ENCODE measurements around the gene YAP1. TPM values are rescaled to one million over a fixed set of nuclear protein-coding genes. Genes with fewer than 3 reads are reported as not detected.

Gene YAP1
- total and polyA plus RNA-seq, 2 of the 4 experiments (the other 2 are of a cell fraction) = 121 to 251 TPM

- DNase-seq (peak; percentile 94), ATAC-seq (ENCODE audit: low read depth) (peak; percentile 33)
- peak overlapping the region; percentile 75 for H2AFZ ChIP-seq (replicated peaks; ENCODE audit: low read length, poor library complexity)
- H3K9ac ChIP-seq (ENCODE audit: low read depth, low read length) = peak overlapping the region; percentile 96
- H3K14ac ChIP-seq (replicated peaks; ENCODE audit: low read depth, low read length) = peak overlapping the region; percentile 99
- H4K20me1 ChIP-seq (ENCODE audit: insufficient read depth, low read length) = peaks cover 11% of the 10 kb centered on the region; the same call in 1 of the 2 replicates
- H2BK5ac ChIP-seq (ENCODE audit: low read depth, low read length, poor library complexity, severe bottlenecking) = peak overlapping the region; percentile 97
- H3K4me2 ChIP-seq (ENCODE audit: low read depth, low read length) = peak overlapping the region; percentile 100
- peak overlapping the region; percentile 97 for H3K56ac ChIP-seq (ENCODE audit: extremely low read depth, insufficient read depth, low read length)
- peak overlapping the region; percentile 96 for H4K5ac ChIP-seq (ENCODE audit: low read depth, low read length)
- H3K4me1 ChIP-seq (ENCODE audit: control insufficient read depth, insufficient read depth, low read length) = peaks cover 10% of the 10 kb centered on the region
- whole genome bisulfite sequencing, 2 experiments (ENCODE audit: extremely low coverage in 2 of 2, insufficient read length in 1 of 2) = no CpG with 5 or more reads among the region's 20 CpGs
- peak overlapping the region; percentile 97 for H3K23ac ChIP-seq (ENCODE audit: low read depth, low read length)
- peak overlapping the region; percentile 89 for H3K4me3 ChIP-seq (ENCODE audit: insufficient read depth, low read depth, low read length)
- TF ChIP-seq FOS (IDR thresholded peaks at IDR 0.05; ENCODE audit: low read depth, low read length) (peak; percentile 82), CEBPB (IDR thresholded peaks at IDR 0.05; ENCODE audit: low read depth, low read length) (peak; percentile 55), BHLHE40 (IDR thresholded peaks at IDR 0.05; ENCODE audit: low read depth, low read length) (peak; percentile 27), RCOR1 (IDR thresholded peaks at IDR 0.05; ENCODE audit: insufficient replicate concordance, low read length) (no peak), MAZ (IDR thresholded peaks at IDR 0.05; ENCODE audit: borderline replicate concordance, low read depth, low read length) (no peak), POLR2A (IDR thresholded peaks at IDR 0.05; ENCODE audit: low read depth, low read length) (peak; percentile 84)
- H2BK15ac ChIP-seq (ENCODE audit: low read depth, low read length) = peak overlapping the region; percentile 55; the same call in 2 of the 3 replicates
- POLR2A ChIA-PET (ENCODE audit: unreplicated experiment) = no interaction called here
- in situ Hi-C loops (cut with MboI; ENCODE audit: low sequenced_read_pairs) = no loop called here
- TSS peak; percentile 55 for BruUV-seq (replicated peaks)
- H3K4ac ChIP-seq (ENCODE audit: low read depth, low read length) = peak overlapping the region; percentile 99
- peaks cover 0 to 23% of the 10 kb centered on the region in 2 experiments; a peak in 2 of 4 replicates for H3K79me1 ChIP-seq (ENCODE audit: low read depth in 1 of 2, low read length in 2 of 2)
- H2AK5ac ChIP-seq (ENCODE audit: low read depth, low read length) = peak overlapping the region; percentile 47
- peak overlapping the region; percentile 87 for H4K91ac ChIP-seq (ENCODE audit: insufficient read depth, low read depth, low read length)
- H4K8ac ChIP-seq (ENCODE audit: low read depth in 2 of 2, low read length in 2 of 2) = peak overlapping the region; percentile 73 to 93
- H3K27ac ChIP-seq (ENCODE audit: insufficient read depth, low read length) = peak overlapping the region; percentile 100
- dilution Hi-C loops (cut with HindIII; ENCODE audit: low sequenced_read_pairs, unreplicated experiment) = no loop called here
- peak overlapping the region; percentile 95 for H2BK120ac ChIP-seq (ENCODE audit: low read depth, low read length)
- H3K9me3 ChIP-seq (ENCODE audit: control insufficient read depth, insufficient read depth, low read length) = no peaks in the 10 kb centered on the region
- H3K27me3 ChIP-seq (ENCODE audit: control insufficient read depth, insufficient read depth, low read length) = no peaks in the 10 kb centered on the region
- H3K9me1 ChIP-seq (ENCODE audit: insufficient read depth, low read length) = no peaks in the 10 kb centered on the region; the same call in 1 of the 2 replicates
- peak overlapping the region; percentile 94 for H2AK9ac ChIP-seq (replicated peaks; ENCODE audit: low read depth, low read length, poor library complexity)
- peak overlapping the region; percentile 99 for H3K18ac ChIP-seq (ENCODE audit: low read depth, low read length)
- H2BK20ac ChIP-seq (ENCODE audit: low read depth, low read length) = peak overlapping the region; percentile 84
- H3K36me3 ChIP-seq (ENCODE audit: control insufficient read depth, insufficient read depth, low read length) = peaks cover 6% of the 10 kb centered on the region
- CTCF ChIA-PET = no interaction called here
- intact Hi-C loops (cut with micrococcal nuclease) = loop anchor here (1.0 to 5.0 kb wide), 6 partner anchors 60 to 249 kb away; partner anchors contain the start of gene BIRC2
Observed at GRCh38 chr11:102111787-102112508, 1.7 kb downstream of the YAP1 start.
